Osteoblast (primary cell): Measurements from ENCODE around the gene PLSCR2. TPM values are rescaled to one million over a fixed set of nuclear protein-coding genes. Genes with fewer than 3 reads are reported as not detected.
A peak's percentile ranks its signal among the peaks of the same experiment; 100 is the strongest.

Experiments used
- DNase-seq: peaks from one replicate; pipeline ENCODE4 v3.0.0; 2011; ENCODE audit warnings: low spot score, mixed read lengths; ENCODE audit not compliant: insufficient read length; ENCODE audit errors: missing footprints
- H2AFZ ChIP-seq: 2 replicates; pipeline ENCODE4 v1.6.0; 2011; ENCODE audit warnings: mild to moderate bottlenecking, low read length
- H3K27ac ChIP-seq: 2 replicates; pipeline ENCODE4 v1.5.1; 2011; ENCODE audit warnings: mild to moderate bottlenecking, low read depth, low read length, moderate library complexity
- H3K27me3 ChIP-seq: 2 replicates; pipeline ENCODE4 v1.6.0; 2012; ENCODE audit warnings: mild to moderate bottlenecking, control low read depth, inconsistent platforms, low read length, moderate library complexity; ENCODE audit not compliant: insufficient read depth
- H3K36me3 ChIP-seq: 2 replicates; pipeline ENCODE4 v1.5.1; 2011; ENCODE audit warnings: mild to moderate bottlenecking, low read length, control low read depth, moderate library complexity; ENCODE audit not compliant: insufficient read depth
- H3K4me1 ChIP-seq: 2 replicates; pipeline ENCODE4 v1.5.1; 2011; ENCODE audit warnings: mild to moderate bottlenecking, low read length, control low read depth, moderate library complexity; ENCODE audit not compliant: insufficient read depth
- H3K4me2 ChIP-seq: 2 replicates; pipeline ENCODE4 v1.6.0; 2011; ENCODE audit warnings: mild to moderate bottlenecking, low read length; ENCODE audit not compliant: insufficient read depth
- H3K4me3 ChIP-seq: fragments of 200-600 bp; sonication (generic); 3 replicates; pipeline ENCODE4 v1.5.1; 2012; ENCODE audit warnings: mild to moderate bottlenecking, low read length, inconsistent platforms; ENCODE audit not compliant: insufficient read depth
- H3K79me2 ChIP-seq: 2 replicates; pipeline ENCODE4 v1.6.0; 2012; ENCODE audit warnings: mild to moderate bottlenecking, low read length, control low read depth, inconsistent platforms; ENCODE audit not compliant: insufficient read depth
- H3K9me3 ChIP-seq: 2 replicates; pipeline ENCODE4 v1.5.1; 2011; ENCODE audit warnings: low read depth, low read length, control low read depth
- H4K20me1 ChIP-seq: 2 replicates; pipeline ENCODE4 v1.6.0; 2012; ENCODE audit warnings: mild to moderate bottlenecking, low read length, control low read depth; ENCODE audit not compliant: insufficient read depth
- CTCF ChIP-seq: IDR thresholded peaks from 2 replicates; pipeline ENCODE4 v1.5.1; 2011; ENCODE audit warnings: mild to moderate bottlenecking, low read depth, low read length, moderate library complexity; ENCODE audit errors: extremely low read depth
- total RNA-seq: library from RNA; depleted of rRNA; stranded (reverse); fragments of >200 nt; gene quantifications from 2 replicates; pipeline ENCODE4 v1.2.3, GENCODE V29; 2012

The PLSCR2 gene
- total RNA-seq, 1 donor, result not detected

DNA sequence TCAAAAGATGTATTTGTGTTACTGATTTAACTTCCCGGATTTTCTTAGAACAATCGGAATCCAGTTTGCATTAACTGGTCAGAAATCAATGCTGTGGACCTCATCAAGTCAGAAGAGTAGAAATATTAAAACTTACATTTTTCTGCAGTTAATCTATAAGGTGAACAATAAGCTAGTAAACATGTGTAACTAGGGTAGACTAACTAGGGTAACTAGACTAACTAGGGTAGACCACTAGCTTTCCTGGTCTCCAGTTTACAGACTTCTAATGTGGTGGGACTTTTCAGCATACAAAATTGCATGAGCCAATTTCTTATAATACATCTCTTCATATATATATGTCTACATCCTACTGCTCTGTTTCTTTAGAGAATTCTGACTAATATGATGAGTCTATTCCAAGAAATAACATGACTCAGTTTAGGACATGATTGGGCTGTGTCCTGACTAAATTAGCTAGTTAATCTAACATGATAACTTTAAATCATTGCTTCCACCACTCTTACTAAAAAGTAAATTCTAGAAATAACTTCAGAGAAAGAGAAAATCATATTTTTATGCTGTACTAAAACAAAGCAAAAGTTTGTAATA is 5.3 kb downstream of the PLSCR2 start:
- no peak overlapping the region for H2AFZ ChIP-seq
- no peaks in the 10 kb centered on the region for H4K20me1 ChIP-seq
- no peak overlapping the region for H3K4me3 ChIP-seq
- H3K79me2 ChIP-seq, result no peaks in the 10 kb centered on the region
- peaks cover 35% of the 10 kb centered on the region for H3K4me1 ChIP-seq
- H3K36me3 ChIP-seq, result no peaks in the 10 kb centered on the region
- H3K4me2 ChIP-seq, result no peak overlapping the region
- no peak overlapping the region for H3K27ac ChIP-seq
- DNase-seq, result peak; percentile 85
- H3K27me3 ChIP-seq, result no peaks in the 10 kb centered on the region
- TF ChIP-seq CTCF, result no peak
- no peaks in the 10 kb centered on the region for H3K9me3 ChIP-seq

DNA sequence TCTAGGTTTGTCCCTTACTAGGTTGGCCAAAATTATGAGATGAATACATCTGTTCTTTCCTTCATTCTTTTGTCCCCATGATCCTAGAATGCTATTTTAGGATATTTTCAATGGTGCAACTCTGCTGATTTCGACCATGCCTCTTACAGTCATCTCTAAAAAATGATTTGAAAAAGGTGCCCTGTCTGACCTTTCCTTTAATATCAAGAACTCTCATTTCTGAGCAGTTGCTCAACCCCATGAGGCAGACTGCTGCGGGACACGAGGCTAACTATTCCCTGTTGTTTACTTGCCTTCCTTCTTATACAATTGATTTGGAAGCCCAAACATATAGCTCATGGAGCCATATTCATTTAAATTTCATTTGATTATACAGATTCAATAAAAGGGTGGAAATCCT is 14.6 kb downstream of the PLSCR2 start:
- no peaks in the 10 kb centered on the region for H3K4me1 ChIP-seq
- H3K4me3 ChIP-seq, result no peak overlapping the region
- H3K9me3 ChIP-seq, result no peaks in the 10 kb centered on the region
- no peaks in the 10 kb centered on the region for H3K79me2 ChIP-seq
- DNase-seq, result no peak
- no peak for TF ChIP-seq CTCF
- H3K27ac ChIP-seq, result no peak overlapping the region
- H2AFZ ChIP-seq, result peak overlapping the region; percentile 3
- H3K27me3 ChIP-seq, result no peaks in the 10 kb centered on the region
- H3K36me3 ChIP-seq, result no peaks in the 10 kb centered on the region
- H4K20me1 ChIP-seq, result no peaks in the 10 kb centered on the region
- no peak overlapping the region for H3K4me2 ChIP-seq

DNA sequence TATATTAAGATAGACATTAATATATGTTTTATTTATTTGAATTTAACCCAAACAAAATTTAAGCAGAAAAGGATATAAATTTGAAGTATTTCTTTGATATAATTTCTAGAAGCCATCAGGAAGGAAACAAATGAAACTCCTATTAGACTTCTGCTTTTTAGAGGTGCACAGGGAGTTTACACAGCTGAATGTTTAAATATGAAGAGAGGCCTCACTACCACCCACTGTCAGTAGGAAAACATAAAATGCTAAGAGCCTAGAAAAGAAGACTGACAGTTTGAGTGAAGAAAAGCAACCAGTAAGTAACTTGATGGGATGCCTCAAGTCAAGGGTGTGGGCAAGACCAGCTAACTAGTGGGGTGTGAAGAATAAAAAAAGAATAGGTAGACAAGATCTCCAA is 19.7 kb downstream of the PLSCR2 start:
- Histone ChIP-seq H3K4me3 (no peak overlapping the region), H3K27me3 (no peaks in the 10 kb centered on the region), H3K9me3 (no peaks in the 10 kb centered on the region), H4K20me1 (no peaks in the 10 kb centered on the region), H3K27ac (no peak overlapping the region), H3K79me2 (no peaks in the 10 kb centered on the region), H3K4me2 (no peak overlapping the region), H3K4me1 (no peaks in the 10 kb centered on the region), H3K36me3 (no peaks in the 10 kb centered on the region), H2AFZ (no peak overlapping the region)
- TF ChIP-seq CTCF, result no peak
- DNase-seq, result no peak

DNA sequence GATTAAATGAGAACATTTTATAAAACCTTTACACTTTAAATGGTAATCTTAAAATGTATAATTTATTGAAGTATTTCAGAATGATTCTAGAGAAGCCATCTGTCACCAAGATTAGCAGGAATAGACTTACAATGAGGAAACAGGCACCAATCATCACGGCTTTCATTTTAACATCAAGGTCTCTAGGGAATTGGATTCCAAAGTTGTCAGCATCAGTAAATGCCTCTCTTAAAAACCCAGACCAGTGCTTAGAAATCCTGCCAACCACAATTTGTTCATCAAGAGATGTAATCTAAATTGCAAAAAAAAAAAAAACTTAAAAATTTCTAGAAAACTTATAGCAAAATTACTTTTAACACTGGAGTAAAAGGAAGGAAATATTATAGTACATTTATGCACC is 20.3 kb downstream of the PLSCR2 start:
- Histone ChIP-seq H3K9me3 (no peaks in the 10 kb centered on the region), H3K79me2 (no peaks in the 10 kb centered on the region), H3K36me3 (no peaks in the 10 kb centered on the region), H4K20me1 (no peaks in the 10 kb centered on the region), H2AFZ (no peak overlapping the region), H3K27me3 (no peaks in the 10 kb centered on the region), H3K4me2 (no peak overlapping the region), H3K27ac (no peak overlapping the region), H3K4me3 (no peak overlapping the region), H3K4me1 (no peaks in the 10 kb centered on the region)
- DNase-seq, result no peak
- no peak for TF ChIP-seq CTCF
